ENCODE data around the gene KCTD21. TPM values are rescaled to one million over a fixed set of nuclear protein-coding genes. Genes with fewer than 3 reads are reported as not detected.
A peak's percentile ranks its signal among the peaks of the same experiment; 100 is the strongest.

The KCTD21 gene
- total RNA-seq, 1 donor from 2014 or later: 30.7 TPM

DNA sequence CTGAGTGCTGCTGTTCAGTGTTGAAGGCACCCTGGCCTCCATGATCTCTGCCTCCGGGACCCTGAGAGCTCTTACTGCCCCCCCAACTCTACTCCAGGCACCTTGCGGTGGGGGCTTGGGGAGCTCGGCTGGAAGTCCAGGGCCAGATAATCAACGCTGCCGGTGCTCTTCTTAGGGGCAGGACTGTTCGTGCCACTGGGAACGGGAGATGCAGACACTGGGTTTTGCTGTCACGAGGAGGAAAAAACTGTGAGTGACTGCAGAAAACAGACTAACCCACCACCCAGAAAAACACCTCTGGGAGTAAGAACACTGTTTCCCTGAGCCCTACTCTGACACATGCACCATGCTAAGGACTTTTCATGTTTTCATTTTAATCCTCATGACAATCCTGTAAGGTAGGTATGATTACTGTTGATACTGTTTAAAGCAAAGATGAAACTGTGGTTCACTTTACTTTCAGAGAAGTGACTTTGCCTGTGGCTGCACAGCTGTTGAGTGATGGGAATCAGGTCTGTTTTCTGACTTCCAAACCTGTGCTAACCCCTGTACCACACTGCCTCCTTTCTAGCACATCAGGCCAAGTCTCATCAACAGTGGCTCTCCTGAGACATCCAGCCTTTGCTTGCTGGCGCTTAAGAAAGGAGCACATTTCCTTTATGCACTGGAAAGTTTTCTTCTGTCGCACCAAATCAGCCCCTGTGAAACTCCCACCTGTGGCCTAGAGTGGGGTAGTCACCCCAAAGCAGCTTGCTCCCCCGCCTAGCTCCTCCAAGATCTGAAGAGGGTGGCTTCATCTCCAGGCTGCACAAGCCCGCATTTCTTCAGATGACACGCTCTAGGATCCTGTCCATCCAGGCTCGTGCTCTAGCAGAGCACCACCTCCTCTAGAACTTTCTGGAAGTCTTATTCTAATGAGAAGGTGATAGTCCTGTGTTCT is 32.1 kb upstream of the KCTD21 start:
- Histone ChIP-seq H3K4me3 (no peak overlapping the region), H3K9me3 (no peaks in the 10 kb centered on the region), H3K4me1 (no peaks in the 10 kb centered on the region), H3K27me3 (no peaks in the 10 kb centered on the region), H3K36me3 (peaks cover 87 to 92% of the 10 kb centered on the region in 2 donors), H3K27ac (no peak overlapping the region)
- peak in 1 of 2 donors; percentile 33 for DNase-seq (ENCODE audit: low spot score in 2 of 2)
- intact Hi-C loops (cut with DNase I): no loop called here
- TF ChIP-seq, protein P1, sequence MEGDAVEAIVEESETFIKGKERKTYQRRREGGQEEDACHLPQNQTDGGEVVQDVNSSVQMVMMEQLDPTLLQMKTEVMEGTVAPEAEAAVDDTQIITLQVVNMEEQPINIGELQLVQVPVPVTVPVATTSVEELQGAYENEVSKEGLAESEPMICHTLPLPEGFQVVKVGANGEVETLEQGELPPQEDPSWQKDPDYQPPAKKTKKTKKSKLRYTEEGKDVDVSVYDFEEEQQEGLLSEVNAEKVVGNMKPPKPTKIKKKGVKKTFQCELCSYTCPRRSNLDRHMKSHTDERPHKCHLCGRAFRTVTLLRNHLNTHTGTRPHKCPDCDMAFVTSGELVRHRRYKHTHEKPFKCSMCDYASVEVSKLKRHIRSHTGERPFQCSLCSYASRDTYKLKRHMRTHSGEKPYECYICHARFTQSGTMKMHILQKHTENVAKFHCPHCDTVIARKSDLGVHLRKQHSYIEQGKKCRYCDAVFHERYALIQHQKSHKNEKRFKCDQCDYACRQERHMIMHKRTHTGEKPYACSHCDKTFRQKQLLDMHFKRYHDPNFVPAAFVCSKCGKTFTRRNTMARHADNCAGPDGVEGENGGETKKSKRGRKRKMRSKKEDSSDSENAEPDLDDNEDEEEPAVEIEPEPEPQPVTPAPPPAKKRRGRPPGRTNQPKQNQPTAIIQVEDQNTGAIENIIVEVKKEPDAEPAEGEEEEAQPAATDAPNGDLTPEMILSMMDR (IDR thresholded peaks at IDR 0.05): no peak

DNA sequence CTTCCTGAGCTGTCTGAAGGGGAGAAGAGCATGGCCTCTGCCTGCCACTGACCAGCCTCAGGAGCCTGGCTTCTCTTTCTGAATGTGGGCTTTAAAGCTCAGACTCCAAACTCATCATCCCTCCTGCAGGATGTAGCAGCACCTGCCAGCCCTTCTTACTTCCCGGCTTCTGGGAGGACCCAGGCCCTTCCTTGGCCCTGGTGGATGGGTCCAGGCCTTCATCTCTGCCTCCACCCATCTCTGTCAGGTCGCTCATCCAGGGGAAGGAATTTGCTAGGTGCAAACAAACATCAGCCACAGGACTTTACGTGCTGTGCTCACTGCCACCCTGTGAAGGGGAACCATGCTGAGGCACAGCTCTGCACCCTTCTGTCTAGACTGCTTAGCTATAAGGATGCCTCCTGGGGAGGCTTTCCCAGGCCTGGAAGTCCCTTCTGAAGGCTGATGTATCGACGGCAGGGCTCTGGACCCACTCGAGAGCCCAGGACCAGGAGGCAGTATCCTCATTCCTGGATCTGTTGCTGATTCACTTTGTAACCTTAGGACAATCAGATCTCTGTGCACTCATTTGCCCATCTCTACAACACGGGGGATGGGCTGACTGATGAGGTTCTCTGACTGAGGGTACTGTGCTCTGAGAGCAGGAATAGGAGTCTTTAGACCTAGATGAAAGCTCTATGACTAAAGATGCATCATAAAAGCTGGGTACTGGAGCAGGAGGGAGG is 31.2 kb upstream of the KCTD21 start:
- DNase-seq (ENCODE audit: low spot score in 2 of 2): peak in 1 of 2 donors; percentile 38
- no peak overlapping the region for H3K4me3 ChIP-seq
- peaks cover 82 to 91% of the 10 kb centered on the region in 2 donors for H3K36me3 ChIP-seq
- no peaks in the 10 kb centered on the region for H3K4me1 ChIP-seq
- no peaks in the 10 kb centered on the region for H3K9me3 ChIP-seq
- TF ChIP-seq, protein P1 (IDR thresholded peaks at IDR 0.05): no peak
- intact Hi-C loops (cut with DNase I): no loop called here
- no peak overlapping the region for H3K27ac ChIP-seq
- H3K27me3 ChIP-seq: no peaks in the 10 kb centered on the region

DNA sequence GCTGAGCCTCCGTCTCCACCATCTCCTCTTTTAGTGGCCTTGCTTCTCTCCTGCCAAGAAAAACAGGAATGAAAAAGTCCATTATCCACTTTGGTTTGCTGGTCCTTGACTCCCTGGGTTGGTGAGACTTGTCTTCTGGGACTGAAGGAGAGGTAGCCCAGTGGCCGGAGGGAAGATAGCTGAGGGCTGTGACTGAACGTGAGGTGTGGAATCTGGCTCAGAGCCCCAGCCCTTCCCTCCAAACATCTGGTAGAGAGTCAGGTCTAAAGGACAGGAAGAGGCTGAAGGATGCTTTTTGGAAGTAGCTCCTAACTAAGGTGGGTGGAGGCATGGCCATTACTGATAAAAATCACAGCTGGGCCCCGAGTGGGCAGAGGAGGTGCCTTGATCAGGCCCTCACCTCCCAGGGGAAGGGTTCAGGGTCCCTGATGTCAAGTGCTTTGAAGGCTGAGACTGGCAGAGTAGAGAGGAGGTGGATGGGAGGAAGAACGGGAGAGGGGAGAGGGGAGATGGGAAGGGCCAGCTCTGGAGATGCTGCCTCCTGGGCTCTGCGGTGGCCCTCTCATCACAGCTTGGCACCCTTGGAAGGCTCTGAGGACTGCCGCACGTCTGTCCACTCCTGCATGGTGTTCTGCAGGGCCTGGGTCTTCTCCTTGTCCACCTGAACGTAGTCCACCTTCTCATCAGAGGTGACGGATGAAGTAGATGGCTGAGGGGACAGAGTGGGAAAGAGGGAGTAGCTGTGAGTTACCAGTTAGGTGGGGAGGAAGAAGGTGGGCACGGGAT is 30.5 kb upstream of the KCTD21 start:
- DNase-seq (ENCODE audit: low spot score in 2 of 2): peak in 1 of 2 donors; percentile 52
- Histone ChIP-seq H3K27me3 (no peaks in the 10 kb centered on the region), H3K36me3 (peaks cover 74 to 89% of the 10 kb centered on the region in 2 donors), H3K4me3 (no peak overlapping the region), H3K4me1 (no peaks in the 10 kb centered on the region), H3K9me3 (no peaks in the 10 kb centered on the region), H3K27ac (peak overlapping the region; percentile 34 to 47)
- TF ChIP-seq, protein P1 (IDR thresholded peaks at IDR 0.05): no peak
- intact Hi-C loops (cut with DNase I): no loop called here

DNA sequence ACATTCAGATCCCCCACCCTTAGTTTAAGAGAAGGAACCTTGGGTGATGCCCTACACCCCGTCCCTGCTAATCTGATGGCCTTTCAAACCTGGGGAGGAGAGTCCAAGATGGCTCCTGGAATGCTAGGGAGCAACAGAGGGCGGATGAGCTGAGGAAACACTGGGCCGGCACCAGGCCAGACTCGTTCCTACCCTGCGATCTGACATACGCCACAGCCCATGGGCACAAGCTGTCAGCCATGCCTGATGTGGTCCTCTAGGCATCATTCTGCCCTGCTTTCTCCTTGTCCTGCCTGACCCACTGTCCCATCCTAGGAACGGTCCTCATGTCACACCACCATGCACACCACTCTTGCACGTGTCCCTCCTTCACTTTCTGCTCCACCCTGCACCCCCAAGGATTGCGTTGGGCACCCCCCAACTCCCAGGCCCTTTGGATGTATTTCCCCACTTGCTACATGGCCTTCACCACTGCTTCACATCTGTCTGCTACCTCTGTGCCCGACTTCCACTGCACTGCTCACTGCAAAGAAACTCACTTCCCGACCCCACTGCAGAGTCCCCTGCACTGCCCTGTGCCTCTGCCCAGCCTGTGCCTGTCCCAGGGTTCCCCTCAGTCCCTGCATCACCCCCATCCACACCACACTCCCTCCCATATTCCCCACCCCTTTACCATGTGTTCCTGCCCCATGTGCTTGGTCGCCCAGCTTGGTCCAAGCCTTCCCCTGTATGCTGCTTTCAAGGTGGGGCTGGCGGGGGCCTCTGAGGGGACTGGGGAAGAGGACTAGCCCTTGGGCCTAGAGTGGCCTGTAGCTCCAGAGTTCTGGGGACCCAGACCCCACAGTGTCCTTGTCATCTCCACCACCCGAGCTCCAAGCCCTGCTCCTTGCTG is 29.5 kb upstream of the KCTD21 start:
- intact Hi-C loops (cut with DNase I): no loop called here
- Histone ChIP-seq H3K27me3 (no peaks in the 10 kb centered on the region), H3K27ac (no peak overlapping the region), H3K36me3 (peaks cover 64 to 83% of the 10 kb centered on the region in 2 donors), H3K4me1 (no peaks in the 10 kb centered on the region), H3K9me3 (no peaks in the 10 kb centered on the region), H3K4me3 (no peak overlapping the region)
- DNase-seq (ENCODE audit: low spot score in 2 of 2): peak in 1 of 2 donors; percentile 54
- TF ChIP-seq, protein P1 (IDR thresholded peaks at IDR 0.05): no peak
